ENCODE data around the gene ZNF644.

The ZNF644 gene

GRCh38 chr1:90879281-90879680, 142.6 kb downstream of the ZNF644 start:
- no peak for DNase-seq (ENCODE audit: low read depth, low spot score)
- H3K27ac ChIP-seq: no peak overlapping the region

DNA sequence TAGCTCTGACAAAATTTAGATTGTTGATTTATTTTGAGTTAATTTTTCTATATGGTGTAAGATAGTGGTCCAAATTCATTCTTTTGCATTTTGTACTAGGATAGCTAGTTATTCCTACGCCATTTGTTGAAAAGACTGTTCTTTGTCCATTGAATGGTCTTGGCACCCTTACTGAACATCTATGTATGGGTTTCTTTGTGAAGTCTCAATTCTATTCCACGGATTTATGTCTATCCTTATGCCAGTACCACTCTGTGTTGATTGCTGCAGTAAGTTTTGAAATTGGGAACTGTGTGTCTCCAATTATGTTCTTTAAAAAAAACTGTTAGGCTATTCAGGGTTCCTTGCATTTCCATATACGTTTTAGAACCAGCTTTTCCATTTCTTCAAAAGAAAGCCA, 145.7 kb downstream of the ZNF644 start:
- no peak for DNase-seq (ENCODE audit: low read depth, low spot score)

More for the DNA sequence above, 145.7 kb downstream of the ZNF644 start:
- no peak overlapping the region for H3K27ac ChIP-seq
